OCI-LY3 (cell line): Measurements from ENCODE around the gene TAF1A.

Experiments used
- CTCF ChIP-seq: fragments of 200-600, 300-600 bp; sonication (generic); IDR thresholded peaks from 2 replicates; pipeline ENCODE4 v1.5.1; 2014; ENCODE audit warnings: antibody characterized with exemption, low read length, low read depth
- EZH2phosphoT487 ChIP-seq: fragments of 200-600 bp; shearing (Covaris generic); IDR thresholded peaks from 2 replicates; pipeline ENCODE4 v1.6.1; 2018; ENCODE audit warnings: antibody characterized with exemption, mixed run types, low read depth

- TF ChIP-seq CTCF (no peak), EZH2phosphoT487 (no peak)
Measured at GRCh38 chr1:222610728-222611127, 21.0 kb upstream of the TAF1A start.
